WTC11 (cell line): ENCODE measurements around the gene MTX1. TPM values are rescaled to one million over a fixed set of nuclear protein-coding genes. Genes with fewer than 3 reads are reported as not detected.
A peak's percentile ranks its signal among the peaks of the same experiment; 100 is the strongest.

Source experiments
- ATAC-seq: fragments of 200-7000 bp; cut with Tn5 transposase; 2 replicates; pipeline ENCODE4 v1.10.0; 2021; ENCODE audit warnings: mild to moderate bottlenecking, moderate library complexity
- CTCF ChIA-PET: fragments of 300-600 bp; sonication (Branson Sonifier 250); formaldehyde crosslinking; loops from one replicate; lab custom pipeline; 2021; ENCODE audit warnings: antibody characterized with exemption; lab: Charles Lee
- POLR2A ChIA-PET: fragments of 350-600 bp; sonication (Branson Sonifier 250); formaldehyde crosslinking; loops from one replicate; lab custom pipeline; 2021; ENCODE audit warnings: antibody characterized with exemption; lab: Charles Lee
- DNase-seq: peaks from one replicate; pipeline ENCODE4 v3.0.0; 2021; ENCODE audit warnings: low spot score
- H3K27ac Mint-ChIP-seq: 2 replicates; pipeline ENCODE4 v1.8.0; 2021; ENCODE audit warnings: mixed read lengths
- H3K27me3 Mint-ChIP-seq: 2 replicates; pipeline ENCODE4 v1.8.0; 2021; ENCODE audit warnings: low read depth, mild to moderate bottlenecking, moderate library complexity, mixed read lengths
- H3K36me3 Mint-ChIP-seq: 2 replicates; pipeline ENCODE4 v1.8.0; 2021; ENCODE audit warnings: mixed read lengths
- H3K4me1 Mint-ChIP-seq: 2 replicates; pipeline ENCODE4 v1.8.0; 2022; ENCODE audit warnings: mixed read lengths
- H3K4me3 Mint-ChIP-seq: 2 replicates; pipeline ENCODE4 v1.8.0; 2021; ENCODE audit warnings: mild to moderate bottlenecking, moderate library complexity, mixed read lengths
- H3K9me3 Mint-ChIP-seq: 2 replicates; pipeline ENCODE4 v1.8.0; 2021; ENCODE audit warnings: mixed read lengths
- CBFB ChIP-seq: sonication (generic); formaldehyde crosslinking; IDR thresholded peaks from 2 replicates; pipeline ENCODE4 v1.8.1; 2022; ENCODE audit warnings: mild to moderate bottlenecking, low read depth, missing genetic modification reagents
- GABPB1 ChIP-seq: sonication (generic); formaldehyde crosslinking; IDR thresholded peaks from 2 replicates; pipeline ENCODE4 v1.8.1; 2023; ENCODE audit warnings: mild to moderate bottlenecking, missing genetic modification reagents
- NR2C2 ChIP-seq: sonication (generic); formaldehyde crosslinking; IDR thresholded peaks from 2 replicates; pipeline ENCODE4 v1.8.0; 2022; ENCODE audit warnings: mild to moderate bottlenecking, missing genetic modification reagents
- ZBTB21 ChIP-seq: sonication (generic); formaldehyde crosslinking; IDR thresholded peaks from 2 replicates; pipeline ENCODE4 v1.8.1; 2023; ENCODE audit warnings: mild to moderate bottlenecking, missing genetic modification reagents, borderline replicate concordance
- ZNF121 ChIP-seq: sonication (generic); formaldehyde crosslinking; IDR thresholded peaks from 2 replicates; pipeline ENCODE4 v1.8.0; 2023; ENCODE audit warnings: missing genetic modification reagents
- ZNF416 ChIP-seq: fragments of 250-450 bp; sonication (Bioruptor Pico); IDR thresholded peaks from 2 replicates; pipeline ENCODE4 v1.9.0; 2021; ENCODE audit warnings: mild to moderate bottlenecking, inconsistent platforms
- total RNA-seq: library from RNA; stranded (reverse); gene quantifications from 3 replicates; pipeline ENCODE4 v1.2.3, GENCODE V29; 2021
- TF ChIP-seq, protein P1 (sequence below): sonication (generic); formaldehyde crosslinking; IDR thresholded peaks from 2 replicates; pipeline ENCODE4 v1.8.0; 2022; ENCODE audit warnings: mild to moderate bottlenecking, missing genetic modification reagents
- TF ChIP-seq, protein P2 (sequence below): fragments of 250-450 bp; sonication (Bioruptor Pico); IDR thresholded peaks from 2 replicates; pipeline ENCODE4 v1.8.0; 2021; ENCODE audit warnings: mild to moderate bottlenecking
- TF ChIP-seq, protein P3 (sequence below): fragments of 250-450 bp; sonication (Bioruptor Pico); IDR thresholded peaks from 2 replicates; pipeline ENCODE4 v1.9.0; 2021; ENCODE audit warnings: mild to moderate bottlenecking
- TF ChIP-seq, protein P4 (sequence below): sonication (generic); formaldehyde crosslinking; IDR thresholded peaks from 2 replicates; pipeline ENCODE4 v1.8.1; 2023; ENCODE audit warnings: mild to moderate bottlenecking, missing genetic modification reagents, borderline replicate concordance

The MTX1 gene
- total RNA-seq, 1 experiment from 2014 or later: 62.8 TPM

DNA sequence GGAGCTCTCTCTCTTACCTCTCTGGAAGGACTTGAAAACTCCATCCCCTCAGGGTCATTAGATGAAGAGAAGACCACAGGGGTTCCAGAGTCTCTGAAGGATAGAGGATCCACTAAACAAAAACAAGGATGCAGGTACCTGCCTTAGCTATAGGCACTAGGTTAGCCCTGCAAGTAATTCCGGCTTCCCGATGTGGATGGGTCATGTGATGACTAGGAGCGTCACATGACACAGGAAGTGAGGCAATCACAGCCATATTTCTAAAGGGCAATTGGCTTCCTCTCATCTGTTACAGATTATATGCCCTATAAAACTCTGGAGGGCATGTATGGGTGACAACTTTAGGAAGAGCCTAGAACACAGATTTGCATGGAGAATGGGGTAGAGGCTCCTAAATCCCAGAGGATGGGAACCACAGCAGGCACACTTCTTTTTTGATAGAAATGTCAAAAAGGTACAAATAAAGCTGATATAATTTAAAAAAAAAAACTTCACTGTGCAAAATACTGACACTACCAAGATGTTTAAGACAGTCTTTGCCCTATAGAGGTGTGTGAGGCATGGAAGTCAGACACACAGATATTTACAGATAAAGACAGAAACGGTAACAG lies 32.7 kb downstream of the MTX1 start (continued):
- TF ChIP-seq, protein P1, sequence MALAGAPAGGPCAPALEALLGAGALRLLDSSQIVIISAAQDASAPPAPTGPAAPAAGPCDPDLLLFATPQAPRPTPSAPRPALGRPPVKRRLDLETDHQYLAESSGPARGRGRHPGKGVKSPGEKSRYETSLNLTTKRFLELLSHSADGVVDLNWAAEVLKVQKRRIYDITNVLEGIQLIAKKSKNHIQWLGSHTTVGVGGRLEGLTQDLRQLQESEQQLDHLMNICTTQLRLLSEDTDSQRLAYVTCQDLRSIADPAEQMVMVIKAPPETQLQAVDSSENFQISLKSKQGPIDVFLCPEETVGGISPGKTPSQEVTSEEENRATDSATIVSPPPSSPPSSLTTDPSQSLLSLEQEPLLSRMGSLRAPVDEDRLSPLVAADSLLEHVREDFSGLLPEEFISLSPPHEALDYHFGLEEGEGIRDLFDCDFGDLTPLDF (CRISPR knock-in tag): no peak
- no peak for TF ChIP-seq ZNF121 (CRISPR knock-in tag)
- TF ChIP-seq GABPB1: peak; percentile 36; the same call in 1 of the 2 replicates
- no peak for TF ChIP-seq CBFB (CRISPR knock-in tag)

DNA sequence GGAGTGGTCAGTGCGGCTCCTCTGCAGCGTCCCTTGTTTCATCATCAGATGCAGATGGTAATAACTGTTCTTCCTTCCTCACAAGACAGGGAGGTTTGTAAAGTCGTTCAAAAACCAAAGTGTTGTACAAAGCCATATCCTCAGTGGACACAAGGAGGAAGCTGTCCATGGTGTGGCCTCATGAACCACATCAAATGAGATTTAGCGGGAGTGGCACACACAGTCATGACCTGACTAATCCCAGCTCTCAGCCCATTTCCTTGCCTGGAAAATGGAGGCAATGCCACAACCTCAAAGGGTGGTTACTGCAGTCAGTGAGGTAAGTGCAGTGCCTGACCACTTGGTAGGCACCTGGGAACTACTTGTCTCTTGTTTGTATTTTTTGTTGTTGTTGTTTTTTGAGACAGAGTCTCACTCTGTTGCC lies 33.4 kb downstream of the MTX1 start:
- Mint-ChIP-seq H3K27ac (no peak overlapping the region), H3K27me3 (peaks cover 35% of the 10 kb centered on the region), H3K4me1 (peaks cover 28% of the 10 kb centered on the region), H3K4me3 (no peak overlapping the region), H3K36me3 (peaks cover 5% of the 10 kb centered on the region), H3K9me3 (no peaks in the 10 kb centered on the region)
- POLR2A ChIA-PET: interaction anchor here (0.6 to 1.8 kb wide), 2 partner anchors 33 to 48 kb away, joined by 3 to 4 read pairs; no protein-coding TSS in a partner anchor
- DNase-seq: no peak
- TF ChIP-seq, protein P2, sequence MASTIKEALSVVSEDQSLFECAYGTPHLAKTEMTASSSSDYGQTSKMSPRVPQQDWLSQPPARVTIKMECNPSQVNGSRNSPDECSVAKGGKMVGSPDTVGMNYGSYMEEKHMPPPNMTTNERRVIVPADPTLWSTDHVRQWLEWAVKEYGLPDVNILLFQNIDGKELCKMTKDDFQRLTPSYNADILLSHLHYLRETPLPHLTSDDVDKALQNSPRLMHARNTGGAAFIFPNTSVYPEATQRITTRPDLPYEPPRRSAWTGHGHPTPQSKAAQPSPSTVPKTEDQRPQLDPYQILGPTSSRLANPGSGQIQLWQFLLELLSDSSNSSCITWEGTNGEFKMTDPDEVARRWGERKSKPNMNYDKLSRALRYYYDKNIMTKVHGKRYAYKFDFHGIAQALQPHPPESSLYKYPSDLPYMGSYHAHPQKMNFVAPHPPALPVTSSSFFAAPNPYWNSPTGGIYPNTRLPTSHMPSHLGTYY (CRISPR knock-in tag): no peak
- TF ChIP-seq ZBTB21 (CRISPR knock-in tag) (no peak), NR2C2 (CRISPR knock-in tag) (no peak), ZNF121 (CRISPR knock-in tag) (peak; percentile 69; the same call in 1 of the 2 replicates)
- TF ChIP-seq, protein P3, sequence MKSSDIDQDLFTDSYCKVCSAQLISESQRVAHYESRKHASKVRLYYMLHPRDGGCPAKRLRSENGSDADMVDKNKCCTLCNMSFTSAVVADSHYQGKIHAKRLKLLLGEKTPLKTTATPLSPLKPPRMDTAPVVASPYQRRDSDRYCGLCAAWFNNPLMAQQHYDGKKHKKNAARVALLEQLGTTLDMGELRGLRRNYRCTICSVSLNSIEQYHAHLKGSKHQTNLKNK (CRISPR knock-in tag): no peak
- CTCF ChIA-PET: interaction anchor here (1.2 to 2.7 kb wide), 4 partner anchors 9 to 82 kb away, joined by 3 to 39 read pairs (median 4); no protein-coding TSS in a partner anchor
- ATAC-seq: no peak

DNA sequence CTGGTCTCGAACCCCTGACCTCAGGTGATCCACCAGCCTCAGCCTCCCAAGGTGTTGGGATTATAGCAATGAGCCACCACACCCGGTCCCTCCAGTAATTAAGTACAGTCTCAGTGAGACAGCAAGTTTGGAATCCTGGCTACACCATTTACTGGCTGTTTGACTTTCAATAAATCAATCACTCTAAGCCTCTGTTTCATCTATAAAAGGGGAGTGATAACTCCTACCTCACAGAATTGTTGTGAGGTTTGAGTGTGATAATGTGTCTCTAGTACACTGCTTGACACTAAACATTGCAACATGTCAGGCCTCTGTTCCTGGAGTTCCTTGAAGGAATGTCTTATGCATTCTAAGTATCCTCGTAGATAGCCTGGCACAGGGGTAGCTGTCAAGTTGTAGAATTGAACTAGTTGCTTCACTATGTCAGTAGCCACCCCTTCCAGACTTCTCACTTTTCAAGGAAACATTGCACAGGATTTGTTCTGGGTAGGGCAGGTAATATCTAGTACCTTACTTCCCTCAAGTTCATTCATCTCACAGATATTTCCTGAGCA lies 34.4 kb downstream of the MTX1 start:
- Mint-ChIP-seq H3K9me3 (no peaks in the 10 kb centered on the region), H3K4me1 (peaks cover 28% of the 10 kb centered on the region), H3K4me3 (peak overlapping the region; percentile 78), H3K36me3 (peaks cover 10% of the 10 kb centered on the region), H3K27ac (no peak overlapping the region), H3K27me3 (peaks cover 41% of the 10 kb centered on the region)
- ATAC-seq (no peak), DNase-seq (no peak)
- POLR2A ChIA-PET: interaction anchor here (2.0 kb wide), 1 partner anchor 81 kb away, joined by 5 read pairs; no protein-coding TSS in a partner anchor
- CTCF ChIA-PET: interaction anchor here (0.7 to 2.7 kb wide), 4 partner anchors 8 to 903 kb away, joined by 3 to 39 read pairs (median 4); no protein-coding TSS in a partner anchor
- TF ChIP-seq, protein P4, sequence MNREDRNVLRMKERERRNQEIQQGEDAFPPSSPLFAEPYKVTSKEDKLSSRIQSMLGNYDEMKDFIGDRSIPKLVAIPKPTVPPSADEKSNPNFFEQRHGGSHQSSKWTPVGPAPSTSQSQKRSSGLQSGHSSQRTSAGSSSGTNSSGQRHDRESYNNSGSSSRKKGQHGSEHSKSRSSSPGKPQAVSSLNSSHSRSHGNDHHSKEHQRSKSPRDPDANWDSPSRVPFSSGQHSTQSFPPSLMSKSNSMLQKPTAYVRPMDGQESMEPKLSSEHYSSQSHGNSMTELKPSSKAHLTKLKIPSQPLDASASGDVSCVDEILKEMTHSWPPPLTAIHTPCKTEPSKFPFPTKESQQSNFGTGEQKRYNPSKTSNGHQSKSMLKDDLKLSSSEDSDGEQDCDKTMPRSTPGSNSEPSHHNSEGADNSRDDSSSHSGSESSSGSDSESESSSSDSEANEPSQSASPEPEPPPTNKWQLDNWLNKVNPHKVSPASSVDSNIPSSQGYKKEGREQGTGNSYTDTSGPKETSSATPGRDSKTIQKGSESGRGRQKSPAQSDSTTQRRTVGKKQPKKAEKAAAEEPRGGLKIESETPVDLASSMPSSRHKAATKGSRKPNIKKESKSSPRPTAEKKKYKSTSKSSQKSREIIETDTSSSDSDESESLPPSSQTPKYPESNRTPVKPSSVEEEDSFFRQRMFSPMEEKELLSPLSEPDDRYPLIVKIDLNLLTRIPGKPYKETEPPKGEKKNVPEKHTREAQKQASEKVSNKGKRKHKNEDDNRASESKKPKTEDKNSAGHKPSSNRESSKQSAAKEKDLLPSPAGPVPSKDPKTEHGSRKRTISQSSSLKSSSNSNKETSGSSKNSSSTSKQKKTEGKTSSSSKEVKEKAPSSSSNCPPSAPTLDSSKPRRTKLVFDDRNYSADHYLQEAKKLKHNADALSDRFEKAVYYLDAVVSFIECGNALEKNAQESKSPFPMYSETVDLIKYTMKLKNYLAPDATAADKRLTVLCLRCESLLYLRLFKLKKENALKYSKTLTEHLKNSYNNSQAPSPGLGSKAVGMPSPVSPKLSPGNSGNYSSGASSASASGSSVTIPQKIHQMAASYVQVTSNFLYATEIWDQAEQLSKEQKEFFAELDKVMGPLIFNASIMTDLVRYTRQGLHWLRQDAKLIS: no peak
- TF ChIP-seq ZNF416 (CRISPR knock-in tag): no peak
